Measurements from ENCODE around the gene ASXL2.

The ASXL2 gene

GRCh38 chr2:25797620-25798488 is 80.4 kb downstream of the ASXL2 start:
- peak; percentile 51 for DNase-seq

GRCh38 chr2:25794544-25795276 is 83.6 kb downstream of the ASXL2 start:
- DNase-seq, result peak; percentile 78

GRCh38 chr2:25790074-25790790 is 88.1 kb downstream of the ASXL2 start:
- peak; percentile 58 for DNase-seq

GRCh38 chr2:25788457-25788856 is 89.8 kb downstream of the ASXL2 start:
- DNase-seq, result peak; percentile 71

GRCh38 chr2:25787020-25787419 is 91.3 kb downstream of the ASXL2 start:
- no peak for DNase-seq

GRCh38 chr2:25784404-25784803 is 93.9 kb downstream of the ASXL2 start:
- no peak for DNase-seq

GRCh38 chr2:25777077-25777476 is 101.2 kb downstream of the ASXL2 start:
- DNase-seq, result no peak

GRCh38 chr2:25772078-25772477 is 106.2 kb downstream of the ASXL2 start:
- DNase-seq, result no peak

- no peak for DNase-seq
Measured at GRCh38 chr2:25763575-25763974, 114.7 kb downstream of the ASXL2 start.

GRCh38 chr2:25760297-25760696 is 118.0 kb downstream of the ASXL2 start:
- DNase-seq, result no peak

- DNase-seq, result no peak
Measured at GRCh38 chr2:25758348-25758747, 119.9 kb downstream of the ASXL2 start.

- DNase-seq, result no peak
Measured at GRCh38 chr2:25757906-25758305, 120.4 kb downstream of the ASXL2 start.

- DNase-seq, result no peak
Measured at GRCh38 chr2:25756536-25756935, 121.8 kb downstream of the ASXL2 start.

- peak; percentile 22 for DNase-seq
Measured at GRCh38 chr2:25749676-25750075, 128.6 kb downstream of the ASXL2 start.

- no peak for DNase-seq
Measured at GRCh38 chr2:25744055-25744454, 134.2 kb downstream of the ASXL2 start.

GRCh38 chr2:25743132-25743830 is 135.0 kb downstream of the ASXL2 start:
- no peak for DNase-seq

- DNase-seq, result no peak
Measured at GRCh38 chr2:25742501-25742900, 135.8 kb downstream of the ASXL2 start.

- DNase-seq, result peak; percentile 12
Measured at GRCh38 chr2:25740810-25741381, 137.4 kb downstream of the ASXL2 start.

GRCh38 chr2:25738383-25739343 is 139.6 kb downstream of the ASXL2 start:
- no peak for DNase-seq

GRCh38 chr2:25736899-25737515 is 141.3 kb downstream of the ASXL2 start:
- no peak for DNase-seq

GRCh38 chr2:25735835-25736234 is 142.5 kb downstream of the ASXL2 start:
- no peak for DNase-seq

Data from activated CD4-positive, alpha-beta T cell treated with anti-CD3 and anti-CD28 coated beads, Interleukin-10, Interleukin-2, amounts not matched to agents 100 ng/mL and 50 ng/mL, durations not matched to agents 16 hours and 8 hours (primary cell).